Cardiac muscle cell (in vitro differentiated cells and primary cell): ENCODE data around the gene TCERG1L. TPM values are rescaled to one million over a fixed set of nuclear protein-coding genes. Genes with fewer than 3 reads are reported as not detected.

Source experiments
- DNase-seq, 2 donors: peaks; one replicate each; pipeline versions ENCODE4 v3.0.0 to v3.0.0-alpha.2; 2010 to 2017; ENCODE audit warnings: low read depth in 1 of 2, low spot score in 1 of 2
- H3K27ac ChIP-seq: fragments of 200-600 bp; sonication (generic); 2 replicates; pipeline ENCODE4 v1.5.1; 2016
- H3K27me3 ChIP-seq: fragments of 200-600 bp; sonication (generic); 2 replicates; pipeline ENCODE4 v1.6.0; 2016; ENCODE audit warnings: control low read depth
- H3K36me3 ChIP-seq: fragments of 200-600 bp; sonication (generic); 2 replicates; pipeline ENCODE4 v1.5.1; 2016; ENCODE audit warnings: control low read depth
- H3K4me1 ChIP-seq: fragments of 200-600 bp; sonication (generic); 2 replicates; pipeline ENCODE4 v1.8.1; 2017; ENCODE audit warnings: low read depth, mild to moderate bottlenecking, mixed run types
- H3K4me3 ChIP-seq: fragments of 200-600 bp; sonication (generic); 2 replicates; pipeline ENCODE4 v1.5.1; 2016; ENCODE audit warnings: mild to moderate bottlenecking
- H3K9me3 ChIP-seq: fragments of 200-600 bp; sonication (generic); 2 replicates; pipeline ENCODE4 v1.5.1; 2017; ENCODE audit warnings: low read depth, mild to moderate bottlenecking, control low read depth
- polyA plus RNA-seq: library from polyadenylated mRNA; unstranded; fragments of >200 nt; fragmentation: Nextera tagmentation; extraction: Ambion mirVana; gene quantifications from 2 replicates; pipeline ENCODE4 v1.2.1, GENCODE V29; 2016
- total RNA-seq: library from RNA; depleted of rRNA; stranded (reverse); fragments of >200 nt; gene quantifications from 2 replicates; pipeline ENCODE4 v1.2.3, GENCODE V29; 2016
- TF ChIP-seq, protein P1 (sequence below): IDR thresholded peaks from 2 replicates; pipeline ENCODE4 v1.5.1; 2012; ENCODE audit warnings: low read depth, mild to moderate bottlenecking, low read length

Gene TCERG1L
- total and polyA plus RNA-seq, 2 experiments from 2014 or later, result 0.12 to 1.9 TPM

- Histone ChIP-seq H3K36me3 (no peaks in the 10 kb centered on the region), H3K4me3 (no peak overlapping the region), H3K9me3 (no peaks in the 10 kb centered on the region), H3K27ac (no peak overlapping the region), H3K27me3 (no peaks in the 10 kb centered on the region), H3K4me1 (no peaks in the 10 kb centered on the region)
- DNase-seq, result no peak
- TF ChIP-seq, protein P1, sequence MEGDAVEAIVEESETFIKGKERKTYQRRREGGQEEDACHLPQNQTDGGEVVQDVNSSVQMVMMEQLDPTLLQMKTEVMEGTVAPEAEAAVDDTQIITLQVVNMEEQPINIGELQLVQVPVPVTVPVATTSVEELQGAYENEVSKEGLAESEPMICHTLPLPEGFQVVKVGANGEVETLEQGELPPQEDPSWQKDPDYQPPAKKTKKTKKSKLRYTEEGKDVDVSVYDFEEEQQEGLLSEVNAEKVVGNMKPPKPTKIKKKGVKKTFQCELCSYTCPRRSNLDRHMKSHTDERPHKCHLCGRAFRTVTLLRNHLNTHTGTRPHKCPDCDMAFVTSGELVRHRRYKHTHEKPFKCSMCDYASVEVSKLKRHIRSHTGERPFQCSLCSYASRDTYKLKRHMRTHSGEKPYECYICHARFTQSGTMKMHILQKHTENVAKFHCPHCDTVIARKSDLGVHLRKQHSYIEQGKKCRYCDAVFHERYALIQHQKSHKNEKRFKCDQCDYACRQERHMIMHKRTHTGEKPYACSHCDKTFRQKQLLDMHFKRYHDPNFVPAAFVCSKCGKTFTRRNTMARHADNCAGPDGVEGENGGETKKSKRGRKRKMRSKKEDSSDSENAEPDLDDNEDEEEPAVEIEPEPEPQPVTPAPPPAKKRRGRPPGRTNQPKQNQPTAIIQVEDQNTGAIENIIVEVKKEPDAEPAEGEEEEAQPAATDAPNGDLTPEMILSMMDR, result no peak
Measured at GRCh38 chr10:131098416-131098952, 213.0 kb downstream of the TCERG1L start.

DNA sequence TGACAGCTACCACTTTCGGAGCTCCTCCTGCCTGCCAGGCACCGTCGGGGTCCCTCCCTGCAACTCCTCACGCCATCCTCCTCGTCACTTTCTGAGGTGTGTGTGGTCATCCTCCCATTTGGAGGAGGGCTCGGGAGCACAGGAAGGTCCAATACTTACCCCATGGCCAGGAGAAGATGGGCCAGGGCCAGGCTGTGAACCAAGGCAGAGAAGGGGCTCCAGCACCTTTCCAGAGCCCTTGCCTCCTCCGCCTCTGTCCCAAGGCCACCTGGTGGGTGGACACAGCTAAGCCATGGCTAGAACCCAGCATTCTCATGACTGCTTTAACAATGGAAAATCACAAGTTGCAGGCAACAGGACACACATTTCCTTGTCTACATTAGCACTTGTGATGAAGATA is 215.5 kb downstream of the TCERG1L start:
- TF ChIP-seq, protein P1, result no peak
- Histone ChIP-seq H3K4me1 (no peaks in the 10 kb centered on the region), H3K27ac (no peak overlapping the region), H3K36me3 (no peaks in the 10 kb centered on the region), H3K9me3 (no peaks in the 10 kb centered on the region), H3K4me3 (no peak overlapping the region), H3K27me3 (no peaks in the 10 kb centered on the region)
- DNase-seq, result no peak

DNA sequence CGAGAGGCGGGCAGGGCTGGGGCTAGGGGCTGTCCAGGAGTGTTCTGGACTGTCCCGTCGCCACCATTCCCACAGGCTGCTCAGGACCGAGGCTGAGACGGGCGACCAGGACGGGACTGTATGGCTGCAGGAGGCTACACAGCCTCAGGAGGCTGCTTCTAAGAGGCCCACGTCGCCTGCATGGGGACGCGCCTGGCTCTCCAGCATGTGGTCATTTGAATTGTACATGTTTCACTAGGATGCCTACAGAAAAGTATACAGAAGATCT is 216.3 kb downstream of the TCERG1L start:
- no peaks in the 10 kb centered on the region for H3K4me1 ChIP-seq
- no peak overlapping the region for H3K27ac ChIP-seq
- no peaks in the 10 kb centered on the region for H3K36me3 ChIP-seq
- H3K4me3 ChIP-seq, result no peak overlapping the region
- no peaks in the 10 kb centered on the region for H3K27me3 ChIP-seq
- DNase-seq, result no peak
- H3K9me3 ChIP-seq, result no peaks in the 10 kb centered on the region
- TF ChIP-seq, protein P1, result no peak

- Histone ChIP-seq H3K4me3 (no peak overlapping the region), H3K4me1 (no peaks in the 10 kb centered on the region), H3K36me3 (no peaks in the 10 kb centered on the region), H3K27ac (no peak overlapping the region), H3K9me3 (no peaks in the 10 kb centered on the region), H3K27me3 (no peaks in the 10 kb centered on the region)
- peak in 1 of 2 donors; percentile 1 for DNase-seq
- TF ChIP-seq, protein P1, result no peak
Measured at GRCh38 chr10:131094527-131095312, 216.8 kb downstream of the TCERG1L start.

GRCh38 chr10:131093795-131094366 is 217.6 kb downstream of the TCERG1L start:
- no peaks in the 10 kb centered on the region for H3K9me3 ChIP-seq
- H3K27me3 ChIP-seq, result no peaks in the 10 kb centered on the region
- no peak overlapping the region for H3K27ac ChIP-seq
- H3K4me1 ChIP-seq, result no peaks in the 10 kb centered on the region
- DNase-seq, result no peak
- TF ChIP-seq, protein P1, result no peak
- H3K36me3 ChIP-seq, result no peaks in the 10 kb centered on the region
- H3K4me3 ChIP-seq, result no peak overlapping the region
